DOHH2 (cell line): ENCODE measurements around the gene SMC6.

Experiments used
- CTCF ChIP-seq: fragments of 200-600 bp; sonication (generic); IDR thresholded peaks from one replicate; pipeline ENCODE4 v1.5.1; 2014; ENCODE audit warnings: antibody characterized with exemption, mild to moderate bottlenecking, low read depth, low read length; ENCODE audit not compliant: poor library complexity, severe bottlenecking
- EZH2phosphoT487 ChIP-seq: fragments of 200-600 bp; sonication (generic); IDR thresholded peaks from 2 replicates; pipeline ENCODE4 v1.6.1; 2017; ENCODE audit warnings: borderline replicate concordance, mild to moderate bottlenecking, antibody characterized with exemption, low read length, moderate library complexity, mixed read lengths

DNA sequence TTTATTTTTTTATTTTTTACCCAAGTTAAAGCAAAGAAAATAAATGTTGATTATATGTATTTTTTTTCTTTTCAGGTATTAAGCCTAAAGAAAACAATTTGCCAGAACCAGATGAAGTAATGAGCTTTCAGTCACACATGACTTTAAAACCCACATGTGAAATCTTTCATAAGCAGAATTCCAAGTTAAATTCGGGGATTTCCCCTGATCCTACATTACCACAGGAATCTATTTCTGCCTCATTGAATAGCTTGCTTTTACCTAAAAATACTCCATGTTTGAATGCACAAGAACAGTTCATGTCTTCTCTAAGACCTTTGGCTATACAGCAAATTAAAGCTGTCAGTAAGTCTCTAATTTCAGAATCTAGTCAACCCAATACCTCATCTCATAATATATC lies 26.9 kb upstream of the SMC6 start:
- no peak for TF ChIP-seq CTCF
- TF ChIP-seq EZH2phosphoT487, result no peak
